GM19372 (cell line): ENCODE data around the gene SH3RF3.

Experiments
- ATAC-seq: cut with Tn5 transposase; IDR thresholded peaks from one replicate; pipeline ENCODE4 v1.9.1; 2021; ENCODE audit warnings: mild to moderate bottlenecking, low read depth, moderate library complexity; ENCODE audit not compliant: unreplicated experiment

Gene SH3RF3

DNA sequence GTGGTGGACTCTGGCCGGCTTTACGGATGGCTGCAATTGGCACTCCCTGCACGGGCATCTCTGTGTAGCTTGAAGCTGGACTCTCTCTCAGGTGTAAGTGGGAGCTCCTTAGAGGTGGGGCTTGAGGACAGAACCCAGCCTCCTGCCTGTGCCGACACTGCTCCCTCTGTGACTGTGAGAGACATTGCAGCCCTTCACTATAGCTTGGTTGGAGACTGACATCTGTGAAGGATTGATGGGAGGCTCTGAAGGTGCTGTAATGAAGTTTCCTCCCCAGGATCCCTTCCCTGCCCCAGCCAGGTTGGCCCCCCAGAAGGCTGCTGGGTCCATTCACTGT, 166.7 kb downstream of the SH3RF3 start:
- ATAC-seq: no peak

DNA sequence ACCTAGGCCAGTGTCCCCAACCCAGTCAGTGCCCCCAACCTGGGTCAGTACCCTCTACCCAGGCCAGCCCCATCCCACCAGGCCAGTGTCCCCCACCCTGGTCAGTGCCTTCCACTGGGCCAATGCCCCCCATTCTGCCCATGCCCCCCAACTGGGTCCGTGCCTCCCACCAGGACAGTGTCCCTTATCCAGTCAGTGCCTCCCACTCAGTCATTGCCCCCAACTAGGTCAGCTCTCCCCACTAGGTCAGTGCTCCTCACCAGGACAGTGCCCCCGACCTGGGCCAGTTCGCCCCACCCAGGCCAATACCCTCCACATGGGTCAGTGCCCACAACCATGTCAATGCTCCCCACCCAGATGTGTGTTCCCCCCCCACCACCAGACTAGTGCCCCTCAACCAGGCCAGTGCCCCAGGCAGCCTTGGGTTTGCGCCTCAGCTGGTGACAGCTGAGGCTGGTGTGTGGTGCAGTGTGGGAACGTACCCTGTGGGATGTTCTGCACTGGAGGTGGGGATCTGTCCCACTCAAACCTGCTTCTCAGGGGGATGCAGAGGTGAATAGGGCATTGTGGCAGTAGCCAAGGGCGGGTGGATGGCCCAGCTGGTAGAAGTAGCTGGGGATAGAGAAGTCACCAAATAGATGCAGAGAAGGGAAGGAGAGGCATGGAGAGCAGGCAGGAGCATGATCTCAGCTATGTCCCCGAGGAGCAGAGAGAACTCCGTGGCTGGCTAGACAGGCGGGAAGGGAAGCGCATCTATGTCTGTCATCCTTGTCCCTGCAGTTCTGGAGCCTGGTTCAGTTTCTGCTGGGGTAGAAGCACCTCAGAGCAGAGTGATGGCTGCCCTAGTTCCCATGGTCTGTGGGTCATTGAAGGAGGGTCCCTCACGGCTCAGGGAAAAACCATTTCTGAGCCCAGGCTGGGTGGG, 168.8 kb downstream of the SH3RF3 start:
- no peak for ATAC-seq

DNA sequence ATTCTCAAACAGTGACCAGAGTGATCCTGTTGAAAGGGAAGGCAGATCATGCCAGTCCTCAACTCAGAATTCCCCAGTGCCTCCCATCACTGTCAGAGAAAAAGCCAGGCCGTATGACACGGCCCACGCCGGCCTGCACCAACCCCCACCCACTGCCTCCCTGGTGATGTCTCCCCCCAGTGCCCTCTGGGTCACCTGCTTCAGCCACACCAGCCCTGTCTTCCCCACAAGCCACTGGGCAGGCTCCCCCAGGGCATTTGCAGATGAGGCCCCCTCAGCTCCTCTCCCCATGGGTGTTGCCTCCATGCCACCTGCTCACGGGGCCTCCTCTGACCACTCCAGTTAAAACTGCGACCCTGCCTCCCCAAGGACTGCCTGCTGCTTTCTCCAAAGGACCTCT, 169.8 kb downstream of the SH3RF3 start:
- no peak for ATAC-seq

DNA sequence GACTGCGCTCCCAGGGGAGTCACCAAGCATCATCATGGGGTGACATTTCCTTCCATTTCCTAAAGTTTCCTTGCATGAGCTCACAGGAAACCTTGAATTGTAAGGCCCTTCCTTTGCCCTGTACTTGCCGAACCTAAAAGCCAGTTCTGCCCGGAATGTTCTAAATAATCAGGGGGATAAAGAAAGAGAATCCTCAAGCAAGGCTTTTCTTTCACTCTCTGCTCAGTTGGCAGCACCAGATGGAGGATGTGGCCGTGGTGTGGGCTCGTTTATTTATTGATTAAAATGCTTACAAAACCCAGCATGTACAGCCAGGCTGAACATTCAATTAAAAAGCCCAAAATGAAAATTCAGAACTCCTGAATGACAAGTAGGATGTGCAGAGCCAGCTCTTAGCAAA, 170.5 kb downstream of the SH3RF3 start:
- no peak for ATAC-seq

DNA sequence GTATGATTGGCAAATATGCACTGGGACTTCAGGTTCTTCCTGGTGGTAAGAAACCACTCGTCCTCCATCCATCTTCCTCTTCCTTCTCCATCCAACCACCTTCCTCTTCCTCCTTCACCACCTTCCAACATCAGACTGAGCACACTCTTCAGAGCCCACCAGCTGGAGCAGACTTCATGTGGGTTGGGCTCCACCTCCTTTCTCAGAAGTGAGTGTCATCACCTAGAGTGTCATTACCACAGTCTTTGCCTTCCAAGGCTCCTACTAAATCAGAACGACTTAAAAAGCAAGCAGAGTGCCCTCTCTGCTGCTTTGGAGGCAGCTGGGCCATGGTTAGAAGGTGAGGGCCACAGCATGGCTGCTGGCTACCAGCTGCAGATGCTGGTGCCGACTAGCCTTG, 171.6 kb downstream of the SH3RF3 start:
- ATAC-seq: no peak

DNA sequence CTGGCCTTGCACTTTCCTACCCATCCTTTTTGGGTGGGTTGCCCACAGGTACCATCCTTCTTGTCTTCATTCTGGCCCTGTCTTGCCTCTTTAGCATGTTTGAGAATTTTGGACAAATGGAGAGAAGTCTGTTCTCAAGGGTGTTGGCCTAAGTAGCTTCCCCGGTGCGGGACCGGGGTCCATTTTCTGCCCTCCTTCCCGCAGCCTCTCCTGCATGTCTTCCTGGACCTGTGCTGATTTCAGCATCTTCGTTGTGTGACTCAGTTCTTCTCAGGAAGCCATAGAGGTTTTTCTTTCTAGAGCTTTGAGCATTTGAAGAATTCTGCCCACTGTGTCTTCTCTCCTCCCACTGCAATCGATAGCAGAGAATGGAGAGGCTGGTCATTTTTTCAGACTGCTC, 172.7 kb downstream of the SH3RF3 start:
- ATAC-seq: no peak

DNA sequence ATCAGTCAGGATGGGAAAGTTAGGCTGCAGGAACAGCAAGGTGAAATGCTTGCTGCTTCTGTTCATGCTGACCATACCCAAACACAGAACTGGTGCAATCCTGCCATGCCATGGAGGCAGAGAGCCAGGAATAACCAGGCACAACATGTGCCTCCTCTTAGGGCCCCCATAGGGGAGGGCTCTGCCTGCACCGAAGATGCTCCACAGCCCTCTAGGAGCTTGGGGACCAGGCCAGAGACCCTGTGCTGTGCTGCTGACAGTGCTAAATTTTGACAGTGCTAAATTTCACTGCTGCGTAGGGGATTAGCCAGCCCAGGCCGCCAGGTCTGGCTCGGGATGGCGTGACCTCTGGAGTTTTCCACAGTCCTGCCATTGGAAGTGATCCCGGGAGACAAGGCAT, 173.3 kb downstream of the SH3RF3 start:
- no peak for ATAC-seq

DNA sequence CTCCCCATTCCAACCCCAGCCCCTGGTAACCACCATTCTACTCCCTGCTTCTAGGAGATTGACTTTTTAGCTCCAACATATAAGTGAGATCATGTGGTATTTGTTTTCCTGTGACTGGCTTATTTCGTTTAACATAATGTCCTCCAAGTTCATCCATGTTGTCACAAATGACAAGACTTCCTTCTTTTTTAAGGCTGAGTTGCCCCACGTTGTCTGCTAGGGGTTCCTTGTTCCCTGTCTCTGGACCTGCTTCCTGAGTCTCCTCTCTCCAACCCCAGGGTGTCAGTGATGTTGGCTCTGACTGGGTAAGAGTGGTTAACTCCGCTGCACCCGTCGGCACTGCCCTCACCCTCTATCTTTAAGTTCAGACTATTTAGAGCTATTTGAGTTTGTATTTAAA, 175.2 kb downstream of the SH3RF3 start:
- no peak for ATAC-seq

DNA sequence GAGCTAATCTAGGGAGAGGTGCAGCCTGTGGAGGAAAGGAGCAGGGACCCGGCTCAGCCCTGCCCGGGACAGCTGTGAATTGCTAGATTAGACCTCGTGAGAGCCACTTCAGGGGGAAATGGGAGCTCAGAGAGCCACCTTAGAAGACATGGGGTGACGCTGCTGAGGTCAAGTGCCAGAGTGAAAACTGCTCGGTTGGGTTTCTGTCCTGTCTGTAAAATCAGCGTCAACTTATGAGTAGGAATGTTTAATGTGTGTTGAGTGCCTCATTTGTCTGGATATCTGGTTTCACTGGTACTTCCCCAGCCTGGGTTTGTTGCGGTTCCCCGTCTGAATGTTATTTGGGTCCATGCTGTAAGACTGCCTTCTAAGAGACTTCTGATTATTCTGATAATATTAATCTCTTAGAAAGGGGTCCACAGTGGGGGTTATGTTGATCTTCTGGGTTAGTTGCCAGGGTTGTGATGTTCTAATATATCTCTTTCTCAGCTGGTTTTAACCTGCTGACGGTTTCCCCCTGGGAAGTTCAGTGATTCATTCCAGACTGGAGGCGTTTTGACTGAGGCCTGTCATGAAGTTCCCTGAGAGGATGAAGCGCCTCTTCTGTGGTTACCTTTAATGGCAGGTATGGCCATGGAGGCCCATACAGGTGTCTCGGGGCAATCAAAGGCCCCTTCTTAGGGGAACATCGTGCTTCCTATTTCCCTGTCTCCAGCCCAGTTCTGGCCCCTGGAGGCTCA, 175.9 kb downstream of the SH3RF3 start:
- no peak for ATAC-seq

DNA sequence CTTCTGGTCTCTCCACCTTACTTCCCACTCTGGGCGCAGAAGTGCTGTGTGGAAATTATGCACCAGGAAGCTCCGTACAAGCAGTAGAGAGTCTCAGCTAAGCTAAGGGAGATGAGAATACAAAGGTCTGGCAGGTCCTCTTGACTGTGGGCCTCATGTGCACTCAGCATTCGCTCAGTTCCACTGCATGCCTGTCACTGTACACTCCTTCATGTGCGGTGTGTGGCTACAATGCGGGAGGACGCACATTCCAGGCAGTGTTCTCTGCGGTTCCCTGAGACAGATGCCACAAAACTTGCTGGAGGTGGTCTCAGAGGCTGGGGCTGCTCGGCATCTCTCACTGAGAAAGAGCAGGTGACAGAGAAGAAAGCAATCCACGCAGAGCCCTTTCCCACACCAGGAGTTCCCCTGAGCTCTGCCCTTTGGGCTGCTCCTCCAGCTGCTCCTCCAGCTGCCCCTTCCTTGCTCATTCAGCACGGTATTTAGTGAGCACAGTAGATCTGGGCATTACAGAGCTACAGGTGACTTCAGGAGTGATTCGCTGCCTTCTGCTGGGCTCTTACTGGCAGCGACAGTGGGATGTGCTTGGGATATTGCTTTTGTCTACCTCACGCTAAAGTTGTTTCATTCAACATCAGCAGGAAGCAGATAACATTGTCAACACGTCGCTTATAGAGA, 176.6 kb downstream of the SH3RF3 start:
- no peak for ATAC-seq

DNA sequence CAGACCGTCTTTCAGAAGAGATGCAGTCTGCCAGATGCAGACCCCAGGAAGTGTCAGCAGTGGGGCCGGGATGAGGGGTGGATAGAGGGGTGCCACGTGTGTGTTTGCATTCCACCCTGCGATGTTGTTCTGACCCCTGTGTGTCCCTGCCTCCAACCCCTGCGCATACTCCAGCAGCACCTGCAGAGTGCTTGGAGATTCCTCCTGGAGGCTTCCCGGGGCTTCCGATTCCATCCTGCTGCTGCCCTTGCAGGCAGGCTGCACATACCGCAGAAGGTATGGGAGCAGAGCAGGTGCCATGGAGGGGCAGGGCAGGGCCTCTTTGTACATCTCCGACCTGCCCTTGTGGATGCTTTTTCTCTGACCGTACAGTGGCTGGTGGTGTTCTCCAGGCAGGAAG, 177.2 kb downstream of the SH3RF3 start:
- no peak for ATAC-seq

DNA sequence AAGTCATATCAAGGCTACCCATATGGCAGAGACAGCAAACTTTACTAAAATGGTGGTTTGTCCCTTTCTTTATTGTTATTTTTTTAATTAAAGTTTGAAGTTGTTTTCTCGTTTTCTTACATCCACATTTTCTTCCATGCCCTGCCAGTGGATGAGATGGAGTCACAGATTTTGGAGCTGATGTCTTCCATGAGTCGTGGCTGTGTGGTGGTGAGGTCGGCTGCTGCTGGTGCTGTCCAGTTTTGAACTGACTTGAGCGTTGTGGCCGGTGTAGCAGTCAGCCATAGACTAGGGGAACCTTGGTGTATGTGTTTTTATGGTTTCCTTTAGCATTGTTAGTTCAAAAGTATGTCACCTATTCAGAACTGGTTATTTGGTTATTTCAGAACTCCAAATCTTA, 182.8 kb downstream of the SH3RF3 start:
- ATAC-seq: no peak

DNA sequence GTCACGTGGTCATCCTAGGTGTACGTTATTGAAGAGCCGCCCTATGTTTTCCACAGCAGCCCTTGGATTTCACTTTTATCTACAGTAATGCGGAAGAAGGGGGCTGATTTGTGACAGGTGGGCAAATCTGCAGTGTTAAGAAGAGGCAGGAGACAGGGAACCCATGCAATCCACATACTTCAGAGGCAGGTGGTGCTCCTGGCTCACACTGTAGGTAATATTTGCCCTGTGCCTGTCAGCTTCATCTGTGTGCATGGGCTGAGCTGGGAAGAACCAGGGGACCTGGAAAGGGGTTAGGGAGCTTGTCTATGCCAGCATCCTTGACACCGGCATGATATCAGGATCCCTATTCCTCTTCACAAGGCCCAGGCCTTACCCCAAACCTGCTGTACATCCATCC, 183.9 kb downstream of the SH3RF3 start:
- no peak for ATAC-seq

DNA sequence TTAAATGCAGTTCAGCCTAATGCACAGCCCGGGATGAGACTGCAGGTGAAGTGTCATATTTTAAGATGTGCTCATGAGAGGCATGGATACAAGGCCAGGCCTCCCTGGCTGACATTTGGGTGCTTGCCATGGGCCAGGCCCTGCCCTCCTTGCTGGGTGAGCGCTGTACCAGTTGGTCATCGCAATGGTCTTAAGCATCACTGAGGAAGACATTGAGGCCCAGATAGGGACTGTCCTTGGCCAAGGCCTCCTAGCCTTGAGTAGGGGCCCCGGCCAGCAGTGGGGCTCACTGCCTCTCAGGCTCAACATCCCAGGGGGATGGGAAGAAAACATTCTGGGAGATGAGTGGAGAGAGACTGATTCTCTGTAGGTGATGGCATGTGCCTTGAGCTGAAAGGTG, 184.3 kb downstream of the SH3RF3 start:
- ATAC-seq: no peak

DNA sequence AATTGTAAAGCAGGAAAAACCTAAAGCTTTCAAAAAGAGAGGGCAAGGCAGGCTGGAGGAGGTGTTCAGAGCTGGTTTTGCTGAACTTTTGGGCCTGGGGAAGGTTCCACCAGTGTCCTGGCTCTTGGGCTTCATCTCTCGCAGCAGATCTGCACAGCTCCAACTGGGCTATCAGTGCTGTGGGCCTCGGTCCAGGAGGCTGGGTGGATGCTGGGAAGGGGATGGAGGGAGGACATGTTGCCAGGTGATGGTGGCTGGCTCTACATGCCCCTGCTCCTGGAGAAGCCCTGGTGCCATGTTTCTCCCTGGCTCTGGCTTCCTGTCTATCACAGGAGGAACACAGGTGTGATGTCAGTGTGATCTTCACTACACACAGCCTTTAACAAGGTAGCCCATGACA, 187.1 kb downstream of the SH3RF3 start:
- no peak for ATAC-seq

DNA sequence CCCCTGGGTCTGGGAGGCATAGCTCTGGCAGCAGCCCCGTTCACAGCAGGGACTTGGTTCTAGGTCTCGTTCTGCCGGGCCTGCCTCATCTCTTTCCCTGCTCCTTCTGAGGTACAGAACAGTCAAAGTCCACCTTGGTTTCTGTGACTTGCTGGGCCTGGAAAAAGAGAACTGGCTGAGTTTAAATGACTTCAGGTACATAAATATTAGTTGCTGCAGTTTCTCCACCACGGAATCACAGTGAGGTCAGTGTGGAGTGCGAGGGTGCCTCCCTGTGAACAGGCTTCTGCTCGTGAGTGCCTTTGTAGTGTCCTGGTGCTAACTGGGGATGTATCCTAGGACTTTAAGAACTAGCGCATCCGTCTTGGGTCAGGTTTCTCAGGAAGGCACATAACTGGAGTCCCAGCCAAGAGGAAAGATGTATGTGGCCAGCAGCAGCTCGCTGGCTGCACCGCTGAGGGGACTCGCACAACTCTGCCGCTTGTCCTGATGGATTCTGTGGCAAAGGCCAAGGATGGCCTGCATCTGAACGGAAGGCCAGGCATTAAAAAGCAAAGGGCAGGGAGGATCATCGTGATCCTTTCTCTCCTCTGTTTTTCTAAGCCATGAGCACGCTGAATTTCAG, 188.6 kb downstream of the SH3RF3 start:
- no peak for ATAC-seq

DNA sequence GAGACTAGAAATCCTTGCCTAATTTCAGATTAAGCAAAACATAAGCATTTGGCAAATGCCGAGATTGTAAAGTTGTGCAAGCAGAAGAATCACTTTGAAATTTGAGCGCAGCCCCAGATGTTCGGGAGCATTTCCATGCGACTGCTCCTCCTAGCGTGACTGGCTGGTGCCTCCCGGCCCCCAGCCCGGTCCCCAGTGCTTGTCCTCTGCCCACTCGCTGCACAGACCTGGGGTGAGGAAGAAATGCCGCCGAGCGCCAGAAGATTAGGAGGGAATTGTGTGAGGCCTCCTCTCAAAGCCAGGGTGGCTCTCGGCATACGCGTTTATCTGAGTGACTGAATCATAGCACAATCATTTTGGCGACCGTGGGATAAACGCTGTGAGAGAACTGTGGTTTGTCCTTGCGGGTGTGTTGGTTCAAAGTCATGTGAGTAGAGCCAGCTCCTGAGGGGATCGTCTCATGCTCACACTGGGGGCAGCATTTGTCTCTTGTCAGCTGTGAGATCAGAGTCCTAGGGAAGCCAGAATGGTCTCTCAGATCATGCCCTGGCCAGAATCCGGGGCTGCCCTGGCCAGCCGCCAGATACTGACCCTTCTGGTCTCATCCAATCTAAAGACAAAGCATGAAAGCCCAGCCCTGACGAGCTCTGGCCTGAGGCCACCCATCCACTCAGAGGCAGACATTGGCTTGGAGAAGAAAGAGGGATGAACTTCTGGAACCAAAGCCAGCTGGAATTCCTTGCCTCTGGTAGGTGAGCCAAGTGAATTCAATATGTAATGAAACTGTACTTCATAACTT, 189.3 kb downstream of the SH3RF3 start:
- no peak for ATAC-seq

DNA sequence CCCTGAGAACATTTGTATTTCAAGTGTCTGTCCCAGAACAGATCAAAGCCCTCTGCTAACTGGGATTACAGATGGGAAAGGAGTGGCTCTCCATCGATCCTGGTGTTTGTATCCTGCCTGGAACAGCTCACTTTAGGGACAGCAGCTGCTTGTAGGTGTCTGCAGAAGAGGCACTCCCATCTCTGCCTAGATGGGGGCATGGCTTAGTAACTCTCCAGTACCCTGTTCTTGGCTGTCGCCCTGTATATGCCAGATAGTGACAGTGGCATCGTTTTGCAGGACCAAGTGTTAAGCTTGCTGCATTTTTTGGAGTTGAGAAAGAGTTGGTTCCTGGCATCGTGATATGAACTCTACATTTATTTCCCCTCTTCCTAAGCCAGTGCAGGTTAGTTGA, 189.9 kb downstream of the SH3RF3 start:
- no peak for ATAC-seq

DNA sequence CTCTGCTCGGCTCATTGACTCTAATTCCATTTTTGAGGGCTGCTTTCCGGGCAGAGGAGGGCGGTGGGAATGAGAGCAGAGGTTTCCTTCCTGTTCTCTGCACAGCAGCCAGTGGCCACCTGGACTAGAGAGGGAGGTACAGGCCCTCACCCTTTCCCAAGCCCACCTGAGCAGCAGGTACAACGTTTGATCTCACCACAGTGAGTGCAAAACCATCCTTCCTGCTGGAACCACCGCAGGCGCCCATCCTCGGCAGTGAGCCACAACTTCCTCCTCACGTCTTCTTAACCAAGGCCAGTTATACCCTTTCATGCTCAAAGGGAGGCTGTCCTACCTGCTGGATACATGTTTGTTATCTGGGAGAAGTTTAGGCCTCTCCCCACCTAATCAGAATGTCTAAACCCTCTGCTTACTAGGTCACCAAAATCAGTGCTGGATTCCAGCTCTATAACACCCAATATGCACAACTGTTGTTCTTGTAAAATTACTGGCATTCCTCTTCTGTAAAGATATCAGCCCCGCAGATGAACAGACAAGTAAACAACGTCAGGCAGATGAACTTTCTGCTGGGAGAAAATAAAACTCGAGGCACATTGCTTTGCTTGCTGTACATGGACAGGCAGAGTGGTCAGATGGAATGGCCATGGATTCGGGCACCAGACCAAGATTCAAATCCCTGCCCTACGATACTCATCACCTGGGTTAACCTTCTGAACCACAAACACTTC, 191.4 kb downstream of the SH3RF3 start:
- no peak for ATAC-seq

DNA sequence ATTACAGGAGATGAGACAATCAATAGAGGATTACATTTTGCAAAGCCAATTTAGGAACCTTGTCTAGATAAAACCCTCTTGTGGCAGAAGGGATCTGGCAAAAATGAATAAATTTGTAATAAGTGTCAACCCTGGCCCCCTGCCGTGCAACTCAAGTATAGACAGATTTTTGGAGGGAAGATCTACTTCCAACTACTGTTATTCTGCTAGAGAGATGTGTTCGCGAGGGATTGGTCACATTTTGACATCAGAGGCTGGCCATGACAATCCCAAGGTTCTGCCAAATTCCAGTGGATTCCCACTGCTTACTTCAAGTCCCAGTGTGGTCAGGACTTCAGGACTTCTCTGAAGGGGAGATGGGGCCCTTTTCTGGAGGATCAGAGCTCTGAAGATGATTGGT, 192.6 kb downstream of the SH3RF3 start:
- no peak for ATAC-seq
